HAP-1 (cell line): ENCODE results near the gene MYCN.

Source experiments
- DNase-seq, 2 experiments: peaks; one replicate each; pipeline ENCODE4 v3.0.0-alpha.2; 2016 to 2020; ENCODE audit warnings: low spot score in 2 of 2
- H3K27me3 ChIP-seq: fragments of 250-450 bp; sonication (Bioruptor Pico); 2 replicates; pipeline ENCODE4 v1.5.1; 2020; ENCODE audit warnings: low read depth, mild to moderate bottlenecking, moderate library complexity
- H3K36me3 ChIP-seq: fragments of 250-450 bp; sonication (Bioruptor Pico); replicated peaks from 2 replicates; pipeline ENCODE4 v1.5.1; 2020; ENCODE audit warnings: mild to moderate bottlenecking
- H3K4me1 ChIP-seq: fragments of 250-450 bp; sonication (Bioruptor Pico); 2 replicates; pipeline ENCODE4 v1.5.1; 2020; ENCODE audit warnings: mild to moderate bottlenecking
- H3K4me3 ChIP-seq: fragments of 250-450 bp; sonication (Bioruptor Pico); 2 replicates; pipeline ENCODE4 v1.5.1; 2020; ENCODE audit warnings: mild to moderate bottlenecking, moderate library complexity
- H3K9me3 ChIP-seq: fragments of 250-450 bp; sonication (Bioruptor Pico); 2 replicates; pipeline ENCODE4 v1.5.1; 2020; ENCODE audit warnings: mild to moderate bottlenecking, moderate library complexity
- in situ Hi-C: fragments of 300-500 bp; cut with MboI; formaldehyde crosslinking; loops from 3 replicates; pipeline ENCODE4 v1.14.3; 2020; ENCODE audit warnings: low sequenced_read_pairs, inconsistent platforms, mixed read lengths

MYCN gene

GRCh38 chr2:15938803-15939555 is 1.4 kb upstream of the MYCN start:
- H3K9me3 ChIP-seq: no peaks in the 10 kb centered on the region
- H3K27me3 ChIP-seq: no peaks in the 10 kb centered on the region
- DNase-seq: peak in 1 of 2 experiments; percentile 12
- peak overlapping the region; percentile 56 for H3K4me3 ChIP-seq
- H3K36me3 ChIP-seq: no peaks in the 10 kb centered on the region
- peaks cover 17% of the 10 kb centered on the region for H3K4me1 ChIP-seq
- in situ Hi-C loops: loop anchor here (25.0 kb wide), 2 partner anchors 302 to 573 kb away; no protein-coding TSS in a partner anchor

GRCh38 chr2:15939556-15939853 is 845 bp upstream of the MYCN start:
- Histone ChIP-seq H3K9me3 (no peaks in the 10 kb centered on the region), H3K36me3 (no peaks in the 10 kb centered on the region), H3K27me3 (no peaks in the 10 kb centered on the region), H3K4me1 (peaks cover 22% of the 10 kb centered on the region), H3K4me3 (peak overlapping the region; percentile 56)
- DNase-seq: peak in 1 of 2 experiments; percentile 82
- in situ Hi-C loops: loop anchor here (25.0 kb wide), 2 partner anchors 302 to 573 kb away; no protein-coding TSS in a partner anchor

GRCh38 chr2:15940661-15941480 is 521 bp downstream of the MYCN start:
- peak overlapping the region; percentile 56 for H3K4me3 ChIP-seq
- H3K36me3 ChIP-seq: peaks cover 4% of the 10 kb centered on the region
- in situ Hi-C loops: loop anchor here (5.0 to 25.0 kb wide), 3 partner anchors 304 to 571 kb away; no protein-coding TSS in a partner anchor
- no peaks in the 10 kb centered on the region for H3K27me3 ChIP-seq
- DNase-seq: peak; percentile 35 to 39
- no peaks in the 10 kb centered on the region for H3K9me3 ChIP-seq
- peaks cover 20% of the 10 kb centered on the region for H3K4me1 ChIP-seq

- in situ Hi-C loops: loop anchor here (5.0 to 25.0 kb wide), 3 partner anchors 304 to 571 kb away; no protein-coding TSS in a partner anchor
- Histone ChIP-seq H3K27me3 (no peaks in the 10 kb centered on the region), H3K9me3 (no peaks in the 10 kb centered on the region), H3K36me3 (peaks cover 10% of the 10 kb centered on the region), H3K4me1 (peaks cover 20% of the 10 kb centered on the region), H3K4me3 (peak overlapping the region; percentile 56)
- peak; percentile 57 to 84 for DNase-seq
Measured at GRCh38 chr2:15941481-15941850, 1.1 kb downstream of the MYCN start.

GRCh38 chr2:15941871-15942710 is 1.7 kb downstream of the MYCN start:
- in situ Hi-C loops: loop anchor here (5.0 to 25.0 kb wide), 3 partner anchors 305 to 570 kb away; no protein-coding TSS in a partner anchor
- H3K36me3 ChIP-seq: peaks cover 11% of the 10 kb centered on the region
- H3K4me3 ChIP-seq: peak overlapping the region; percentile 56
- DNase-seq: peak in 1 of 2 experiments; percentile 46
- no peaks in the 10 kb centered on the region for H3K27me3 ChIP-seq
- no peaks in the 10 kb centered on the region for H3K9me3 ChIP-seq
- H3K4me1 ChIP-seq: peaks cover 20% of the 10 kb centered on the region

GRCh38 chr2:15942711-15943345 is 2.5 kb downstream of the MYCN start:
- no peaks in the 10 kb centered on the region for H3K9me3 ChIP-seq
- H3K4me1 ChIP-seq: peaks cover 20% of the 10 kb centered on the region
- in situ Hi-C loops: loop anchor here (5.0 to 25.0 kb wide), 3 partner anchors 306 to 569 kb away; no protein-coding TSS in a partner anchor
- peak overlapping the region; percentile 39 for H3K4me3 ChIP-seq
- H3K36me3 ChIP-seq: peaks cover 11% of the 10 kb centered on the region
- peak in 1 of 2 experiments; percentile 28 for DNase-seq
- H3K27me3 ChIP-seq: no peaks in the 10 kb centered on the region

- peak overlapping the region; percentile 39 for H3K4me3 ChIP-seq
- peaks cover 20% of the 10 kb centered on the region for H3K4me1 ChIP-seq
- no peaks in the 10 kb centered on the region for H3K9me3 ChIP-seq
- H3K27me3 ChIP-seq: no peaks in the 10 kb centered on the region
- in situ Hi-C loops: loop anchor here (5.0 to 25.0 kb wide), 3 partner anchors 306 to 569 kb away; no protein-coding TSS in a partner anchor
- DNase-seq: peak; percentile 44 to 80
- peaks cover 11% of the 10 kb centered on the region for H3K36me3 ChIP-seq
Measured at GRCh38 chr2:15943378-15944280, 3.3 kb downstream of the MYCN start.

- peaks cover 11% of the 10 kb centered on the region for H3K36me3 ChIP-seq
- in situ Hi-C loops: loop anchor here (5.0 to 25.0 kb wide), 3 partner anchors 307 to 568 kb away; no protein-coding TSS in a partner anchor
- H3K27me3 ChIP-seq: no peaks in the 10 kb centered on the region
Measured at GRCh38 chr2:15944325-15945017, 4.1 kb downstream of the MYCN start.

GRCh38 chr2:15945909-15946705 is 5.8 kb downstream of the MYCN start:
- DNase-seq: no peak
- peaks cover 11% of the 10 kb centered on the region for H3K36me3 ChIP-seq
- H3K9me3 ChIP-seq: no peaks in the 10 kb centered on the region
- H3K27me3 ChIP-seq: no peaks in the 10 kb centered on the region
- in situ Hi-C loops: loop anchor here (25.0 kb wide), 2 partner anchors 309 to 566 kb away; no protein-coding TSS in a partner anchor
- H3K4me1 ChIP-seq: peaks cover 11% of the 10 kb centered on the region
- H3K4me3 ChIP-seq: no peak overlapping the region

More at GRCh38 chr2:15944325-15945017, 4.1 kb downstream of the MYCN start:
- no peak for DNase-seq
- Histone ChIP-seq H3K4me3 (no peak overlapping the region; the same call in 1 of the 2 replicates), H3K9me3 (no peaks in the 10 kb centered on the region), H3K4me1 (peaks cover 16% of the 10 kb centered on the region)

GRCh38 chr2:15946983-15947382 is 6.6 kb downstream of the MYCN start:
- in situ Hi-C loops: loop anchor here (25.0 kb wide), 2 partner anchors 310 to 565 kb away; no protein-coding TSS in a partner anchor
- Histone ChIP-seq H3K4me1 (peaks cover 11% of the 10 kb centered on the region), H3K9me3 (no peaks in the 10 kb centered on the region), H3K36me3 (peaks cover 11% of the 10 kb centered on the region), H3K4me3 (no peak overlapping the region), H3K27me3 (no peaks in the 10 kb centered on the region)
- DNase-seq: no peak

- H3K36me3 ChIP-seq: peaks cover 11% of the 10 kb centered on the region
- no peaks in the 10 kb centered on the region for H3K9me3 ChIP-seq
- no peak for DNase-seq
- H3K27me3 ChIP-seq: no peaks in the 10 kb centered on the region
- no peak overlapping the region for H3K4me3 ChIP-seq
- in situ Hi-C loops: loop anchor here (25.0 kb wide), 2 partner anchors 310 to 565 kb away; no protein-coding TSS in a partner anchor
- H3K4me1 ChIP-seq: peaks cover 11% of the 10 kb centered on the region
Measured at GRCh38 chr2:15947431-15947830, 7.1 kb downstream of the MYCN start.
